A549 (cell line): ENCODE measurements around the gene TMEM163.

Experiments used
- CEBPB ChIP-seq, 2 experiments: fragments of >200 bp in 1 of 2; sonication (Bioruptor Twin) in 1 of 2; formaldehyde crosslinking in 1 of 2; IDR thresholded peaks; 2 replicates each; pipeline ENCODE4 v1.6.1; 2012 to 2016
- EP300 ChIP-seq, 2 experiments: fragments of >200 bp; sonication (Bioruptor Twin); formaldehyde crosslinking; IDR thresholded peaks; 2 replicates in 1 of 2; 3 replicates in 1 of 2; pipeline ENCODE4 v1.6.1; 2016 to 2017
- ESRRA ChIP-seq: fragments of 150-350 bp; IDR thresholded peaks from 2 replicates; pipeline ENCODE4 v1.6.1; 2014; ENCODE audit warnings: mild to moderate bottlenecking, low read length, borderline replicate concordance
- HDAC2 ChIP-seq: fragments of 200-600 bp; sonication (generic); IDR thresholded peaks from 2 replicates; pipeline ENCODE4 v1.6.1; 2016
- PHF8 ChIP-seq: fragments of 200-600 bp; sonication (generic); IDR thresholded peaks from 2 replicates; pipeline ENCODE4 v1.6.1; 2016; ENCODE audit warnings: low read depth, mild to moderate bottlenecking, antibody characterized with exemption, moderate library complexity, borderline replicate concordance
- POLR2A ChIP-seq: IDR thresholded peaks from 2 replicates; pipeline ENCODE4 v1.6.1; 2012; ENCODE audit warnings: mild to moderate bottlenecking, low read length
- ZSCAN20 ChIP-seq: fragments of 250-450 bp; sonication (Bioruptor Pico); IDR thresholded peaks from 2 replicates; pipeline ENCODE4 v1.8.0; 2022; ENCODE audit warnings: mild to moderate bottlenecking, moderate library complexity
- TF ChIP-seq, protein P1 (sequence below): fragments of >200 bp; sonication (Bioruptor Twin); formaldehyde crosslinking; IDR thresholded peaks from 3 replicates; pipeline ENCODE4 v1.5.1; 2016
- TF ChIP-seq, protein P2 (sequence below): fragments of >200 bp; sonication (Bioruptor Twin); formaldehyde crosslinking; IDR thresholded peaks from 3 replicates; pipeline ENCODE4 v1.6.1; 2016
- TF ChIP-seq, protein P3 (sequence below): fragments of 450-650 bp; IDR thresholded peaks from 2 replicates; pipeline ENCODE4 v1.6.1; 2014; ENCODE audit warnings: antibody characterized with exemption

DNA sequence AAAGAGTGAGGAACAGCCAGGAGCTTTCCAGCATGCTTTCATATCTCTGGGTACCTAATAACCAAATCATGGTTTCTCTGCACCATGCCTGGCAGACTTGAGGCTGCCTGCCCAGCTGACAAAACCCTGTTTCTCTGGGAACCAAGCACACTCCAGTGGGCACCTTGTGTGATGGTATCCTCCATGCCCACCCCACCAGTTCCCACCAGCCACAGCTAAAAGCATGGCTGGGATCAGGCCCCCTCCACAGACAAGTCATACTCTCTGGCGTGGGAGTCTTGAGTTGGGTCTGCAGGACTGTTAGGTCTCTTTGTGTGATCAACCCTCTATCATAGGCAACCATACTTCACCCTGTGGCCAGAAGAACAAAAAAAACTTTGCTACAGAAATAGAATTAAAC is 56.0 kb downstream of the TMEM163 start:
- no peak for TF ChIP-seq POLR2A
- TF ChIP-seq, protein P1, sequence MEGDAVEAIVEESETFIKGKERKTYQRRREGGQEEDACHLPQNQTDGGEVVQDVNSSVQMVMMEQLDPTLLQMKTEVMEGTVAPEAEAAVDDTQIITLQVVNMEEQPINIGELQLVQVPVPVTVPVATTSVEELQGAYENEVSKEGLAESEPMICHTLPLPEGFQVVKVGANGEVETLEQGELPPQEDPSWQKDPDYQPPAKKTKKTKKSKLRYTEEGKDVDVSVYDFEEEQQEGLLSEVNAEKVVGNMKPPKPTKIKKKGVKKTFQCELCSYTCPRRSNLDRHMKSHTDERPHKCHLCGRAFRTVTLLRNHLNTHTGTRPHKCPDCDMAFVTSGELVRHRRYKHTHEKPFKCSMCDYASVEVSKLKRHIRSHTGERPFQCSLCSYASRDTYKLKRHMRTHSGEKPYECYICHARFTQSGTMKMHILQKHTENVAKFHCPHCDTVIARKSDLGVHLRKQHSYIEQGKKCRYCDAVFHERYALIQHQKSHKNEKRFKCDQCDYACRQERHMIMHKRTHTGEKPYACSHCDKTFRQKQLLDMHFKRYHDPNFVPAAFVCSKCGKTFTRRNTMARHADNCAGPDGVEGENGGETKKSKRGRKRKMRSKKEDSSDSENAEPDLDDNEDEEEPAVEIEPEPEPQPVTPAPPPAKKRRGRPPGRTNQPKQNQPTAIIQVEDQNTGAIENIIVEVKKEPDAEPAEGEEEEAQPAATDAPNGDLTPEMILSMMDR: no peak
- TF ChIP-seq EP300 (IDR thresholded peaks at IDR 0.05): no peak
- no peak for TF ChIP-seq CEBPB (IDR thresholded peaks at IDR 0.05)
- TF ChIP-seq ZSCAN20 (CRISPR knock-in tag): no peak
- TF ChIP-seq PHF8: no peak
- no peak for TF ChIP-seq ESRRA
- TF ChIP-seq, protein P2, sequence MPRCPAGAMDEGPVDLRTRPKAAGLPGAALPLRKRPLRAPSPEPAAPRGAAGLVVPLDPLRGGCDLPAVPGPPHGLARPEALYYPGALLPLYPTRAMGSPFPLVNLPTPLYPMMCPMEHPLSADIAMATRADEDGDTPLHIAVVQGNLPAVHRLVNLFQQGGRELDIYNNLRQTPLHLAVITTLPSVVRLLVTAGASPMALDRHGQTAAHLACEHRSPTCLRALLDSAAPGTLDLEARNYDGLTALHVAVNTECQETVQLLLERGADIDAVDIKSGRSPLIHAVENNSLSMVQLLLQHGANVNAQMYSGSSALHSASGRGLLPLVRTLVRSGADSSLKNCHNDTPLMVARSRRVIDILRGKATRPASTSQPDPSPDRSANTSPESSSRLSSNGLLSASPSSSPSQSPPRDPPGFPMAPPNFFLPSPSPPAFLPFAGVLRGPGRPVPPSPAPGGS: no peak
- TF ChIP-seq, protein P3, sequence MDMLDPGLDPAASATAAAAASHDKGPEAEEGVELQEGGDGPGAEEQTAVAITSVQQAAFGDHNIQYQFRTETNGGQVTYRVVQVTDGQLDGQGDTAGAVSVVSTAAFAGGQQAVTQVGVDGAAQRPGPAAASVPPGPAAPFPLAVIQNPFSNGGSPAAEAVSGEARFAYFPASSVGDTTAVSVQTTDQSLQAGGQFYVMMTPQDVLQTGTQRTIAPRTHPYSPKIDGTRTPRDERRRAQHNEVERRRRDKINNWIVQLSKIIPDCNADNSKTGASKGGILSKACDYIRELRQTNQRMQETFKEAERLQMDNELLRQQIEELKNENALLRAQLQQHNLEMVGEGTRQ: no peak
- no peak for TF ChIP-seq HDAC2
